Muscle layer of duodenum (tissue), 2 donors: Measurements from ENCODE around the gene BCHE.

ENCODE experiments used
- H3K27ac ChIP-seq: one replicate; pipeline ENCODE4 v1.7.0; 2013; ENCODE audit warnings: mild to moderate bottlenecking, low read length
- H3K27me3 ChIP-seq: one replicate; pipeline ENCODE4 v1.7.0; 2013; ENCODE audit warnings: low read depth, mild to moderate bottlenecking, control low read depth, low read length
- H3K36me3 ChIP-seq, 2 donors: one replicate each; pipeline ENCODE4 v1.7.0; 2013; ENCODE audit warnings: low read length in 2 of 2, control low read depth in 1 of 2, mild to moderate bottlenecking in 1 of 2; ENCODE audit not compliant: insufficient read depth in 2 of 2, control insufficient read depth in 1 of 2
- H3K4me1 ChIP-seq, 2 donors: one replicate each; pipeline ENCODE4 v1.7.0; 2013; ENCODE audit warnings: low read length in 2 of 2, mild to moderate bottlenecking in 2 of 2, control low read depth in 1 of 2, moderate library complexity in 1 of 2; ENCODE audit not compliant: insufficient read depth in 2 of 2, control insufficient read depth in 1 of 2
- H3K4me3 ChIP-seq, 2 donors: one replicate each; pipeline ENCODE4 v1.7.0; 2013; ENCODE audit warnings: low read length in 2 of 2, low read depth in 1 of 2, mild to moderate bottlenecking in 1 of 2
- H3K9me3 ChIP-seq, 2 donors: one replicate each; pipeline ENCODE4 v1.7.0; 2013; ENCODE audit warnings: low read length in 2 of 2, control low read depth in 1 of 2, mild to moderate bottlenecking in 1 of 2; ENCODE audit not compliant: control insufficient read depth in 1 of 2
- donor health status: healthy.

Gene BCHE

GRCh38 chr3:165749821-165750220 is 87.4 kb downstream of the BCHE start:
- Histone ChIP-seq H3K4me1 (peaks cover 0 to 9% of the 10 kb centered on the region in 2 donors), H3K27ac (no peak overlapping the region), H3K9me3 (no peaks in the 10 kb centered on the region), H3K27me3 (no peaks in the 10 kb centered on the region), H3K4me3 (no peak overlapping the region), H3K36me3 (no peaks in the 10 kb centered on the region)

GRCh38 chr3:165749241-165749640 is 88.0 kb downstream of the BCHE start:
- H3K27me3 ChIP-seq = no peaks in the 10 kb centered on the region
- no peak overlapping the region for H3K4me3 ChIP-seq
- H3K36me3 ChIP-seq = no peaks in the 10 kb centered on the region
- H3K4me1 ChIP-seq = peaks cover 0 to 9% of the 10 kb centered on the region in 2 donors
- no peak overlapping the region for H3K27ac ChIP-seq
- H3K9me3 ChIP-seq = no peaks in the 10 kb centered on the region

- Histone ChIP-seq H3K4me1 (peaks cover 0 to 9% of the 10 kb centered on the region in 2 donors), H3K27me3 (no peaks in the 10 kb centered on the region), H3K4me3 (no peak overlapping the region), H3K27ac (no peak overlapping the region), H3K9me3 (no peaks in the 10 kb centered on the region), H3K36me3 (no peaks in the 10 kb centered on the region)
Measured at GRCh38 chr3:165748094-165748493, 89.1 kb downstream of the BCHE start.

GRCh38 chr3:165746874-165747273 is 90.3 kb downstream of the BCHE start:
- H3K27ac ChIP-seq = no peak overlapping the region
- H3K4me1 ChIP-seq = peaks cover 0 to 9% of the 10 kb centered on the region in 2 donors
- H3K27me3 ChIP-seq = no peaks in the 10 kb centered on the region
- no peak overlapping the region for H3K4me3 ChIP-seq
- no peaks in the 10 kb centered on the region for H3K9me3 ChIP-seq
- no peaks in the 10 kb centered on the region for H3K36me3 ChIP-seq

GRCh38 chr3:165744025-165744424 is 93.2 kb downstream of the BCHE start:
- H3K36me3 ChIP-seq = no peaks in the 10 kb centered on the region
- no peaks in the 10 kb centered on the region for H3K9me3 ChIP-seq
- no peaks in the 10 kb centered on the region for H3K27me3 ChIP-seq
- H3K4me1 ChIP-seq = peaks cover 0 to 9% of the 10 kb centered on the region in 2 donors
- H3K4me3 ChIP-seq = no peak overlapping the region
- H3K27ac ChIP-seq = no peak overlapping the region

- Histone ChIP-seq H3K27me3 (no peaks in the 10 kb centered on the region), H3K36me3 (no peaks in the 10 kb centered on the region), H3K4me1 (no peaks in the 10 kb centered on the region), H3K4me3 (no peak overlapping the region), H3K9me3 (no peaks in the 10 kb centered on the region), H3K27ac (no peak overlapping the region)
Measured at GRCh38 chr3:165742351-165742750, 94.9 kb downstream of the BCHE start.

GRCh38 chr3:165729756-165730155 is 107.5 kb downstream of the BCHE start:
- Histone ChIP-seq H3K27ac (no peak overlapping the region), H3K4me3 (no peak overlapping the region), H3K27me3 (no peaks in the 10 kb centered on the region), H3K36me3 (no peaks in the 10 kb centered on the region), H3K9me3 (no peaks in the 10 kb centered on the region), H3K4me1 (no peaks in the 10 kb centered on the region)

- no peaks in the 10 kb centered on the region for H3K9me3 ChIP-seq
- H3K36me3 ChIP-seq = no peaks in the 10 kb centered on the region
- no peak overlapping the region for H3K27ac ChIP-seq
- H3K4me1 ChIP-seq = no peaks in the 10 kb centered on the region
- no peak overlapping the region for H3K4me3 ChIP-seq
- H3K27me3 ChIP-seq = no peaks in the 10 kb centered on the region
Measured at GRCh38 chr3:165728924-165729323, 108.3 kb downstream of the BCHE start.

- Histone ChIP-seq H3K4me1 (no peaks in the 10 kb centered on the region), H3K27me3 (no peaks in the 10 kb centered on the region), H3K4me3 (no peak overlapping the region), H3K27ac (no peak overlapping the region), H3K36me3 (no peaks in the 10 kb centered on the region), H3K9me3 (no peaks in the 10 kb centered on the region)
Measured at GRCh38 chr3:165725296-165725695, 111.9 kb downstream of the BCHE start.
